ENCODE results near the gene PPIH.
A peak's percentile ranks its signal among the peaks of the same experiment; 100 is the strongest.
"Not testable (repeated sequence)": the region's sequence is repeated elsewhere in the genome, so short reads cannot be mapped to it uniquely, and the experiment has no call there.

PPIH gene

DNA sequence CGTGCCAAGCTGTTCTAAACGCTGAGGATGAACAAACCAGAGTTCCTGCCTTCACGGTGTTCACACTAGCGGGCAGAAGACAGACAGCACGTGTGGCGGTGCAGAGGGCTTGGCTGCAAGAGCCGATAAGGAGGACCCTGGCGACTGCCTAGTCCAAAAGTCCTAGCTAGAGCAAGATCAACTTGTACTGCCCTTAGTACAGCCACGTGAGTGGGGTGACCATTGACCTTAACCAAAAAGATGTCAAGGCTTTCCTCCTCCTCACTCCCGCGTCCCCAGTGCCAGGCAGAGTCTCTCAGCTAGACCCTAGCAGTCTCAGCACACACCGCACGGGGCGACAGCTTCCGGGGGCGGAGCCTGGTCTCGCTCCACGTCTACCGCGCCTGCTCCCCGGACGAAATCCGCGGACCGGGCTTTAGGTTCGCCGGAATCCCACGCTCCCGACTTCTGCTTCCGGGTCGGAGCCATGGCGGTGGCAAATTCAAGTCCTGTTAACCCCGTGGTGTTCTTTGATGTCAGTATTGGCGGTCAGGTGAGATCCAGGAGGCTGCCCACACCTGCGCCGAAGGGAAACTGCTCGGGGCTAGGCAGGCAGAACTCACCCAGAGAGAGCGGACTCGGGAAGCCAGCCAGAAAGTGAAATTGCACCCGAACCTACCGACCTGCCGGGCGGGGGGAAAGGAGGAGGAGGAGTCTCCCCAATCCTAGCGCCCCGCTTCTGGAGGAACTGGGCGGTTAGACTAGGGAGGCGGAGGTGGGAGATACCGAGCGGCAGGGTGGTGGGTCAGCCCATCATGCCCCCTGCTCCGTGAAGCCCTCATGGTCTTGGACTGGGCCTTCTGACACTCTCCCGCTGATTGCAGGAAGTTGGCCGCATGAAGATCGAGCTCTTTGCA lies at the start of gene PPIH:
Gene PPIH (plus strand): TSS at position 443 of the 896 bp plus-strand sequence. CDS start 24 bp downstream, at position 467.
- DNase-seq (ENCODE audit: low read depth), result peak; percentile 88
- peak within 1 kb of the TSS; percentile 98 for H3K4me3 ChIP-seq (ENCODE audit: control insufficient read depth, low read depth, low read length)
- TF ChIP-seq CTCF (conservative IDR thresholded peaks at IDR 0.05; ENCODE audit: control insufficient read depth, insufficient read depth, low read depth, low read length), result peak; percentile 3

DNA sequence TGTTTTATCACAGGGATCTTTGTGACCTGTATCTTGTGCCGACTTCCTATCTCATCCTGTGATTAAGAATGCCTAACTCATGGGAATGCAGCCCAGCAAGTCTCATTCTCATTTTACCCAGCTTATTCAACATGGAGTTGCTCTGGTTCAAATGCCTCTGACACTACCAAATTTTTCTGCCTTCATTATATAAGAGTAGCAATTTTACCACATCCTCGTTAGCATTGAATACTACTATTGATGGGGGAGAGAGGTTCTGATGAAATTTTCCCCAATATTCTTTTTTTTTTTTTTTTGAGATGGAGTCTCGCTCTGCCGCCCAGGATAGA lies 44.5 kb upstream of the PPIH start:
- no peak for TF ChIP-seq CTCF (conservative IDR thresholded peaks at IDR 0.05; ENCODE audit: control insufficient read depth, insufficient read depth, low read depth, low read length)
- no peak for DNase-seq (ENCODE audit: low read depth)

DNA sequence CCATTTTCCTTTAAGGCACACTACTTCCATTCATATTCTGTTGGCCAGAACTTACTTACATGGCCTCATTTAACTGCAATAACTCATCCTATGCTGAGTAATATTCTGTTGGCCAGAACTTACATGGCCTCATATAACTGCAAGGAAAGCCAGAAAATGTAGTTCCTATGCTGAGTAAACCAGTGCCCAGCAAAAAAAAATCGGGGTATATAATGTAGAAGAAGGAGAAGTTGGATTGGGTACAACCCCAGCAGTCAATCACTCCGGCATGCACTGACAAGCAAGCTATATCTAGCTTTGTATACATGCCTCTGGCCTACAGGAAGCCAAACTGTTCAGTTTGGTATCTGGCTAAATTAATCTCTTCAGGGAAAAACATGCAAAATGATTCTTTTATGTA lies 39.4 kb upstream of the PPIH start:
- no peak for TF ChIP-seq CTCF (conservative IDR thresholded peaks at IDR 0.05; ENCODE audit: control insufficient read depth, insufficient read depth, low read depth, low read length)

More for the DNA sequence above, 44.5 kb upstream of the PPIH start:
- no peak overlapping the region for H3K4me3 ChIP-seq (ENCODE audit: control insufficient read depth, low read depth, low read length)

GRCh38 chr1:42620307-42620706 lies 37.9 kb upstream of the PPIH start:
- no peak for TF ChIP-seq CTCF (conservative IDR thresholded peaks at IDR 0.05; ENCODE audit: control insufficient read depth, insufficient read depth, low read depth, low read length)
- no peak for DNase-seq (ENCODE audit: low read depth)
- H3K4me3 ChIP-seq (ENCODE audit: control insufficient read depth, low read depth, low read length), result no peak overlapping the region

More for the DNA sequence above, 39.4 kb upstream of the PPIH start:
- DNase-seq (ENCODE audit: low read depth), result peak; percentile 11
- no peak overlapping the region for H3K4me3 ChIP-seq (ENCODE audit: control insufficient read depth, low read depth, low read length)

GRCh38 chr1:42621180-42621579 lies 37.0 kb upstream of the PPIH start:
- H3K4me3 ChIP-seq (ENCODE audit: control insufficient read depth, low read depth, low read length), result not testable (repeated sequence)

DNA sequence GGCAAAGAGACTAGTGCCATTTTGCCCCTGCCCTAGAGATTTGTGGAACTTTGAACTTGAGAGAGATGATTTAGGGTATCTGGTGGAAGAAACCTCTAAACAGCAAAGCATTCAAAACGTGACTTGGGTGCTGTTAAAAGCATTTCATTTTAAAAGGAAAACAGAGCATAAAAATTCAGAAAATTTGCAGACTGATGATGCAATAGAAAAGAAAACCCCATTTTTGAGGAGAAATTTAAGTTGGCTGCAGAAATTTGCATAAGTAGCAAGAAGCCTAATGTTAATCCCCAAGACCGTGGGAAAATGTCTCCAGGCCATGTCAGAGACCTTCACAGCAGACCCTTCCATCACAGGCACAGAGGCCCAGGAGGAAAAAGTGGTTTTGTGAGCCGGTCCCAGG lies 31.0 kb upstream of the PPIH start:
- not testable (repeated sequence) for H3K4me3 ChIP-seq (ENCODE audit: control insufficient read depth, low read depth, low read length); DNase-seq (ENCODE audit: low read depth)

More at GRCh38 chr1:42621180-42621579, 37.0 kb upstream of the PPIH start:
- not testable (repeated sequence) for DNase-seq (ENCODE audit: low read depth)

DNA sequence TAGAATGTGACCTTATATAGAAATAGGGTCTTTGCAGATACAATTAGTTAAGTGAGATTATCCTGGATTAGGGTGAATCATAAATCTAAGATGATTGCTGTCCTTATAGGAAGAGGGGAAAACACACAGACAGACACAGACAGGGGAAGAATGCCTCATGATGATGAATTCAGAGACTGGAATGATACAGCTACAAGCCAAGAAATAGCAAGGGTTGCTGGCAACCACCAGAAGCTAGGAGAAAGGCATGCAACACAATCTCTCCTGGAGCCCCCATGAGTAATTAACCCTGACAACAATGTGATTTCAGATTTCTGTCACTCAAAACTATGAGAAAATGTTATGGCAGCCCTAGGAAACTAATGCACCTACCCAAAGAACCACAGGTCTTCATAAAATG lies 19.1 kb upstream of the PPIH start:
- no peak overlapping the region for H3K4me3 ChIP-seq (ENCODE audit: control insufficient read depth, low read depth, low read length)
- TF ChIP-seq CTCF (conservative IDR thresholded peaks at IDR 0.05; ENCODE audit: control insufficient read depth, insufficient read depth, low read depth, low read length), result no peak
- DNase-seq (ENCODE audit: low read depth), result no peak

GRCh38 chr1:42646056-42646455 lies 12.2 kb upstream of the PPIH start:
- no peak overlapping the region for H3K4me3 ChIP-seq (ENCODE audit: control insufficient read depth, low read depth, low read length)
- DNase-seq (ENCODE audit: low read depth), result no peak
- TF ChIP-seq CTCF (conservative IDR thresholded peaks at IDR 0.05; ENCODE audit: control insufficient read depth, insufficient read depth, low read depth, low read length), result no peak

Data from fibroblast of mammary gland (primary cell).